Measurements from ENCODE around the gene CAPN1. TPM values are rescaled to one million over a fixed set of nuclear protein-coding genes. Genes with fewer than 3 reads are reported as not detected.
A peak's percentile ranks its signal among the peaks of the same experiment; 100 is the strongest.

Gene CAPN1
- total and polyA plus RNA-seq, 2 donors (not counting 1 experiment from before 2014, with no cell fraction given): 70.3 to 94.5 TPM

- H3K27ac ChIP-seq (ENCODE audit: insufficient read depth, low read length): no peak overlapping the region
- no peak overlapping the region for H3K4me2 ChIP-seq (ENCODE audit: extremely low read depth, insufficient read depth, low read length)
- H3K4me3 ChIP-seq (replicated peaks in 1 of 4; ENCODE audit: control extremely low read depth in 1 of 4, insufficient read depth in 1 of 4, low read depth in 3 of 4, low read length in 4 of 4): no peak overlapping the region
- H2AFZ ChIP-seq (ENCODE audit: low read length): no peak overlapping the region
- H3K79me2 ChIP-seq (ENCODE audit: control insufficient read depth, insufficient read depth, low read length): no peaks in the 10 kb centered on the region
- H3K36me3 ChIP-seq (ENCODE audit: control insufficient read depth, insufficient read depth, low read length): no peaks in the 10 kb centered on the region
- no peaks in the 10 kb centered on the region for H4K20me1 ChIP-seq (ENCODE audit: control insufficient read depth, extremely low read depth, insufficient read depth, low read length)
- H3K27me3 ChIP-seq (ENCODE audit: control insufficient read depth, insufficient read depth, low read length): no peaks in the 10 kb centered on the region
- H3K9me3 ChIP-seq (ENCODE audit: control insufficient read depth, insufficient read depth, low read depth, low read length): no peaks in the 10 kb centered on the region
- H3K4me1 ChIP-seq (ENCODE audit: control insufficient read depth, extremely low read depth, insufficient read depth, low read length): peaks cover 3% of the 10 kb centered on the region
- DNase-seq (ENCODE audit: low read depth in 2 of 2): no peak
- TF ChIP-seq CTCF (conservative IDR thresholded peaks at IDR 0.05 in 1 of 2, IDR thresholded peaks at IDR 0.05 in 1 of 2; ENCODE audit: low read depth in 1 of 2, low read length in 2 of 2) (no peak), EZH2 (IDR thresholded peaks at IDR 0.05; ENCODE audit: low read length, missing control alignments) (no peak)
- no peak overlapping the region for H3K9ac ChIP-seq (ENCODE audit: insufficient read depth, low read length)
These were observed 18.0 kb upstream of the CAPN1 start for GRCh38 chr11:65163684-65164083.

DNA sequence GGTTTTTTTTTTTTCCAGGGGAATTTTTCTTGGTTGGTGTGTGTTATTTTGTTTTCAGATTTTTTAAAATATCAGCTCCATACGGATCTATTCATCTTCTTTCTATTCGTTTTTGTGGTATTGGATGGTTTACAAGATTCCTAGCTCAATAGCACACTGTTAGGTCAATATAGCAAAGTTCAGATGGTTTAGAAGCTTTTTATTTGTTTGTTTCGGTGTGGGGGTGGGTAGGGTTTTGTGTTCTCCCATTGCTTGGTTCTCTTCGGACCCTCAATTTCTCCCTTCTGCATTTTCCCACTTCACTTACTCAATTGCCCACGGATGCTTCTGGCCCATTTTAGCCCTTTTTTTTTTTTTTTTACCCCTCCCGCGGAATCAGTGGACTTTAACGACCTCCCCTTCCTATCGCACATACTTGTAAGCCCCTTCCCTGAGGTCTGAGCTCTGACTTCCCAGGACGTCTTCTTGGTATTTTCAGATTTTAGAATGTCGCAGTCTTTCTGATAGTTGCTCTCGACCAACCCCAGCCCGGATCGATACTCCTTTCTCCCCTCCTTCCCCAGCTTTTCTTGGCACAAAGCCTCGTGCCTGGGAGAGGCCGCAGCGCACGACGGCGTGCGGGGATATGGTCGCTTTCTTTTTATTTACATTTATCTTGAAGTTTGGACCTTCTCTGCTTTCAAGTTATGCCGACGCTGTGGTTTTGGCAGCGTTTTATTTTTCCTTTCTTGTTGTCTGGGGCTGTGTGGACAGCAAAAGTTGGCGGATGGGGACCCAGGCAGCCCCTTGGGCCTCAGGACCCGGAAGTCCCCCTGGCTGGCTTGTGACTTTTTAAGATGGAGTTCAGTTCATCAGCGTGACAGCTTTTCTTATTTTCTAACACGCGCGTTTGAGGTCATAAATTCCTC is 16.1 kb upstream of the CAPN1 start:
- no peaks in the 10 kb centered on the region for H3K36me3 ChIP-seq (ENCODE audit: control insufficient read depth, insufficient read depth, low read length)
- H3K4me3 ChIP-seq (replicated peaks in 1 of 4; ENCODE audit: control extremely low read depth in 1 of 4, insufficient read depth in 1 of 4, low read depth in 3 of 4, low read length in 4 of 4): peak overlapping the region in 3 of 4 experiments; percentile 8 to 45 (median 37)
- no peaks in the 10 kb centered on the region for H3K79me2 ChIP-seq (ENCODE audit: control insufficient read depth, insufficient read depth, low read length)
- DNase-seq (ENCODE audit: low read depth in 2 of 2): peak in 1 of 2 donors; percentile 46
- H4K20me1 ChIP-seq (ENCODE audit: control insufficient read depth, extremely low read depth, insufficient read depth, low read length): no peaks in the 10 kb centered on the region
- no peaks in the 10 kb centered on the region for H3K27me3 ChIP-seq (ENCODE audit: control insufficient read depth, insufficient read depth, low read length)
- H3K9me3 ChIP-seq (ENCODE audit: control insufficient read depth, insufficient read depth, low read depth, low read length): no peaks in the 10 kb centered on the region
- peak overlapping the region; percentile 11 for H3K27ac ChIP-seq (ENCODE audit: insufficient read depth, low read length)
- H3K4me1 ChIP-seq (ENCODE audit: control insufficient read depth, extremely low read depth, insufficient read depth, low read length): peaks cover 3% of the 10 kb centered on the region
- peak overlapping the region; percentile 75 for H3K4me2 ChIP-seq (ENCODE audit: extremely low read depth, insufficient read depth, low read length)
- peak overlapping the region; percentile 21 for H3K9ac ChIP-seq (ENCODE audit: insufficient read depth, low read length)
- TF ChIP-seq EZH2 (IDR thresholded peaks at IDR 0.05; ENCODE audit: low read length, missing control alignments) (no peak), CTCF (conservative IDR thresholded peaks at IDR 0.05 in 1 of 2, IDR thresholded peaks at IDR 0.05 in 1 of 2; ENCODE audit: low read depth in 1 of 2, low read length in 2 of 2) (no peak)
- peak overlapping the region; percentile 91 for H2AFZ ChIP-seq (ENCODE audit: low read length)

GRCh38 chr11:65166893-65167292 is 14.8 kb upstream of the CAPN1 start:
- Histone ChIP-seq H2AFZ (ENCODE audit: low read length) (no peak overlapping the region), H3K4me1 (ENCODE audit: control insufficient read depth, extremely low read depth, insufficient read depth, low read length) (peaks cover 3% of the 10 kb centered on the region), H3K27me3 (ENCODE audit: control insufficient read depth, insufficient read depth, low read length) (no peaks in the 10 kb centered on the region), H3K36me3 (ENCODE audit: control insufficient read depth, insufficient read depth, low read length) (no peaks in the 10 kb centered on the region), H4K20me1 (ENCODE audit: control insufficient read depth, extremely low read depth, insufficient read depth, low read length) (no peaks in the 10 kb centered on the region), H3K27ac (ENCODE audit: insufficient read depth, low read length) (no peak overlapping the region), H3K9me3 (ENCODE audit: control insufficient read depth, insufficient read depth, low read depth, low read length) (no peaks in the 10 kb centered on the region), H3K79me2 (ENCODE audit: control insufficient read depth, insufficient read depth, low read length) (no peaks in the 10 kb centered on the region), H3K4me3 (replicated peaks in 1 of 4; ENCODE audit: control extremely low read depth in 1 of 4, insufficient read depth in 1 of 4, low read depth in 3 of 4, low read length in 4 of 4) (no peak overlapping the region), H3K4me2 (ENCODE audit: extremely low read depth, insufficient read depth, low read length) (no peak overlapping the region), H3K9ac (ENCODE audit: insufficient read depth, low read length) (no peak overlapping the region)
- TF ChIP-seq EZH2 (IDR thresholded peaks at IDR 0.05; ENCODE audit: low read length, missing control alignments) (no peak), CTCF (conservative IDR thresholded peaks at IDR 0.05 in 1 of 2, IDR thresholded peaks at IDR 0.05 in 1 of 2; ENCODE audit: low read depth in 1 of 2, low read length in 2 of 2) (no peak)
- no peak for DNase-seq (ENCODE audit: low read depth in 2 of 2)
